H9 (cell line): Measurements from ENCODE around the gene HMX1. TPM values are rescaled to one million over a fixed set of nuclear protein-coding genes. Genes with fewer than 3 reads are reported as not detected.

Experiments used
- DNase-seq: peaks from one replicate; pipeline ENCODE4 v3.0.0-alpha.2; 2017
- H2AFZ ChIP-seq: one replicate; pipeline ENCODE4 v1.6.1; 2013; ENCODE audit warnings: mild to moderate bottlenecking, low read length, control low read depth, moderate library complexity
- H2AK5ac ChIP-seq: 2 replicates; pipeline ENCODE4 v1.6.1; 2013; ENCODE audit warnings: low read length, control low read depth, mixed read lengths; ENCODE audit not compliant: insufficient read length
- H2BK120ac ChIP-seq: one replicate; pipeline ENCODE4 v1.6.1; 2013; ENCODE audit warnings: low read depth, mild to moderate bottlenecking, low read length, control low read depth, inconsistent platforms; ENCODE audit not compliant: poor library complexity, severe bottlenecking
- H2BK12ac ChIP-seq: 2 replicates; pipeline ENCODE4 v1.6.1; 2013; ENCODE audit warnings: low read length, control low read depth, mixed read lengths, low read depth; ENCODE audit not compliant: insufficient read length
- H2BK15ac ChIP-seq: 2 replicates; pipeline ENCODE4 v1.6.1; 2013; ENCODE audit warnings: low read depth, low read length, control low read depth
- H2BK20ac ChIP-seq: one replicate; pipeline ENCODE4 v1.6.1; 2013; ENCODE audit warnings: low read depth, mild to moderate bottlenecking, low read length, control low read depth, inconsistent platforms; ENCODE audit not compliant: poor library complexity, severe bottlenecking
- H2BK5ac ChIP-seq: 2 replicates; pipeline ENCODE4 v1.6.1; 2013; ENCODE audit warnings: low read length, control low read depth, mixed read lengths; ENCODE audit not compliant: insufficient read length
- H3K14ac ChIP-seq: 2 replicates; pipeline ENCODE4 v1.6.1; 2013; ENCODE audit warnings: low read length, control low read depth; ENCODE audit not compliant: insufficient read depth
- H3K18ac ChIP-seq: 2 replicates; pipeline ENCODE4 v1.6.1; 2013; ENCODE audit warnings: low read depth, mild to moderate bottlenecking, mixed read lengths, low read length, control low read depth; ENCODE audit not compliant: insufficient read length
- H3K23ac ChIP-seq: 2 replicates; pipeline ENCODE4 v1.6.1; 2013; ENCODE audit warnings: low read length, control low read depth, mixed read lengths, low read depth; ENCODE audit not compliant: insufficient read length
- H3K23me2 ChIP-seq: 2 replicates; pipeline ENCODE4 v1.6.1; 2013; ENCODE audit warnings: low read depth, mild to moderate bottlenecking, mixed read lengths, low read length, control low read depth; ENCODE audit not compliant: insufficient read length, poor library complexity, severe bottlenecking
- H3K27ac ChIP-seq: 2 replicates; pipeline ENCODE4 v1.5.1; 2013; ENCODE audit warnings: low read length, control low read depth, mixed read lengths, low read depth; ENCODE audit not compliant: insufficient read length
- H3K27me3 ChIP-seq: 2 replicates; pipeline ENCODE4 v1.6.1; 2013; ENCODE audit warnings: low read length, control low read depth, inconsistent platforms; ENCODE audit not compliant: insufficient read depth
- H3K4ac ChIP-seq: 2 replicates; pipeline ENCODE4 v1.6.1; 2013; ENCODE audit warnings: low read depth, mild to moderate bottlenecking, control low read depth, inconsistent platforms, low read length, moderate library complexity
- H3K4me1 ChIP-seq: 2 replicates; pipeline ENCODE4 v1.6.1; 2013; ENCODE audit warnings: low read length, control low read depth, inconsistent platforms; ENCODE audit not compliant: insufficient read depth
- H3K4me2 ChIP-seq: 2 replicates; pipeline ENCODE4 v1.6.1; 2013; ENCODE audit warnings: low read length, control low read depth, mixed read lengths; ENCODE audit not compliant: insufficient read length, insufficient read depth
- H3K56ac ChIP-seq: 2 replicates; pipeline ENCODE4 v1.6.1; 2013; ENCODE audit warnings: low read depth, mild to moderate bottlenecking, mixed read lengths, low read length, control low read depth; ENCODE audit not compliant: insufficient read length
- H3K79me1 ChIP-seq: 2 replicates; pipeline ENCODE4 v1.6.1; 2013; ENCODE audit warnings: low read depth, mild to moderate bottlenecking, moderate library complexity, low read length, control low read depth, inconsistent platforms; ENCODE audit not compliant: insufficient read depth, poor library complexity, severe bottlenecking
- H3K79me2 ChIP-seq: 2 replicates; pipeline ENCODE4 v1.6.1; 2013; ENCODE audit warnings: low read length, control low read depth, inconsistent platforms; ENCODE audit not compliant: insufficient read depth
- H3K9ac ChIP-seq: 2 replicates; pipeline ENCODE4 v1.6.1; 2013; ENCODE audit warnings: low read length, control low read depth, mixed read lengths; ENCODE audit not compliant: insufficient read length; ENCODE audit errors: extremely low read depth
- H3K9me3 ChIP-seq: one replicate; pipeline ENCODE4 v1.6.1; 2013; ENCODE audit warnings: low read depth, low read length, inconsistent platforms; ENCODE audit not compliant: control insufficient read depth
- H3T11ph ChIP-seq: one replicate; pipeline ENCODE4 v1.6.1; 2013; ENCODE audit warnings: mild to moderate bottlenecking, low read length, control low read depth, inconsistent platforms
- H4K20me1 ChIP-seq: one replicate; pipeline ENCODE4 v1.6.1; 2013; ENCODE audit not compliant: control insufficient read depth, insufficient read length, insufficient read depth
- H4K5ac ChIP-seq: 2 replicates; pipeline ENCODE4 v1.6.1; 2013; ENCODE audit warnings: low read depth, mild to moderate bottlenecking, mixed read lengths, low read length, control low read depth; ENCODE audit not compliant: insufficient read length
- H4K8ac ChIP-seq: replicated peaks from 2 replicates; pipeline ENCODE4 v1.6.1; 2013; ENCODE audit warnings: low read length, control low read depth, mixed read lengths, low read depth; ENCODE audit not compliant: insufficient read length
- H4K91ac ChIP-seq: 2 replicates; pipeline ENCODE4 v1.6.1; 2013; ENCODE audit warnings: low read depth, mild to moderate bottlenecking, moderate library complexity, mixed read lengths, low read length, control low read depth; ENCODE audit not compliant: insufficient read length
- H3K27ac Mint-ChIP-seq, 3 experiments: 2 replicates in 2 of 3; 3 replicates in 1 of 3; pipeline ENCODE4 v1.8.0; 2020 to 2021; ENCODE audit warnings: mixed read lengths in 3 of 3, mild to moderate bottlenecking in 1 of 3, moderate library complexity in 1 of 3
- H3K27me3 Mint-ChIP-seq: 2 replicates; pipeline ENCODE4 v1.8.0; 2021; ENCODE audit warnings: low read depth, mild to moderate bottlenecking, moderate library complexity, mixed read lengths
- H3K36me3 Mint-ChIP-seq, 3 experiments: 2 replicates in 2 of 3; 3 replicates in 1 of 3; pipeline ENCODE4 v1.8.0; 2020 to 2021; ENCODE audit warnings: low read depth in 3 of 3, mixed read lengths in 3 of 3; ENCODE audit not compliant: insufficient read depth in 1 of 3
- H3K4me1 Mint-ChIP-seq, 2 experiments: 2 replicates each; pipeline ENCODE4 v1.8.0; 2020; ENCODE audit warnings: mixed read lengths in 2 of 2
- H3K4me3 Mint-ChIP-seq, 2 experiments: 2 replicates in 1 of 2; 3 replicates in 1 of 2; pipeline ENCODE4 v1.8.0; 2020 to 2021; ENCODE audit warnings: mild to moderate bottlenecking in 2 of 2, mixed read lengths in 2 of 2, moderate library complexity in 1 of 2
- H3K9me3 Mint-ChIP-seq, 2 experiments: 2 replicates in 1 of 2; 3 replicates in 1 of 2; pipeline ENCODE4 v1.8.0; 2020; ENCODE audit warnings: mild to moderate bottlenecking in 2 of 2, mixed read lengths in 2 of 2, moderate library complexity in 1 of 2
- WGBS: extraction: QIAGEN DNeasy Blood & Tissue Kit; methylation state at CpG from one replicate; pipeline ENCODE4 v1.1.7; 2013; ENCODE audit warnings: missing lambda C conversion rate, low lambda C conversion rate, mixed read lengths; ENCODE audit not compliant: insufficient read length; ENCODE audit errors: extremely low coverage; 5-methylcytosine and 5-hydroxymethylcytosine counted together
- total RNA-seq: library from RNA; stranded (reverse); gene quantifications from 2 replicates; pipeline ENCODE4 v1.2.1, GENCODE V29; 2021
- TF ChIP-seq, protein P1 (sequence below): fragments of 200-600 bp; sonication (generic); conservative IDR thresholded peaks from 3 replicates; pipeline ENCODE4 v1.8.0; 2021; ENCODE audit warnings: antibody characterized with exemption, mild to moderate bottlenecking

Gene HMX1
- total RNA-seq, 1 experiment from 2014 or later = 0.26 TPM

GRCh38 chr4:8849266-8850073 is 22.2 kb downstream of the HMX1 start:
- Histone ChIP-seq H3K27me3 (peaks cover 7% of the 10 kb centered on the region; the same call in 1 of the 2 replicates), H3K14ac (no peak overlapping the region), H3K56ac (no peak overlapping the region), H2AK5ac (no peak overlapping the region), H2BK120ac (no peak overlapping the region), H3K9me3 (no peaks in the 10 kb centered on the region), H3K4me2 (no peak overlapping the region), H2AFZ (no peak overlapping the region), H4K5ac (no peak overlapping the region), H3K23me2 (no peaks in the 10 kb centered on the region), H3K18ac (no peak overlapping the region), H4K8ac (no peak overlapping the region), H3K23ac (no peak overlapping the region), H2BK5ac (no peak overlapping the region), H2BK20ac (no peak overlapping the region), H3T11ph (no peak overlapping the region), H3K79me2 (no peaks in the 10 kb centered on the region), H3K9ac (no peak overlapping the region), H2BK15ac (no peak overlapping the region), H3K79me1 (no peaks in the 10 kb centered on the region), H4K20me1 (no peaks in the 10 kb centered on the region), H3K4me1 (no peaks in the 10 kb centered on the region), H2BK12ac (no peak overlapping the region), H4K91ac (no peak overlapping the region), H3K4ac (no peak overlapping the region), H3K27ac (no peak overlapping the region)
- H3K36me3 Mint-ChIP-seq = no peaks in the 10 kb centered on the region
- H3K27ac Mint-ChIP-seq = no peak overlapping the region
- no peak overlapping the region for H3K4me3 Mint-ChIP-seq
- H3K9me3 Mint-ChIP-seq = peaks cover 0 to 4% of the 10 kb centered on the region in 2 experiments; a peak in 1 of 5 replicates
- WGBS = no CpG with 5 or more reads among the region's 18 CpGs
- peaks cover 2 to 12% of the 10 kb centered on the region in 2 experiments for H3K4me1 Mint-ChIP-seq
- DNase-seq = peak; percentile 15
- peaks cover 76% of the 10 kb centered on the region for H3K27me3 Mint-ChIP-seq
- TF ChIP-seq, protein P1, sequence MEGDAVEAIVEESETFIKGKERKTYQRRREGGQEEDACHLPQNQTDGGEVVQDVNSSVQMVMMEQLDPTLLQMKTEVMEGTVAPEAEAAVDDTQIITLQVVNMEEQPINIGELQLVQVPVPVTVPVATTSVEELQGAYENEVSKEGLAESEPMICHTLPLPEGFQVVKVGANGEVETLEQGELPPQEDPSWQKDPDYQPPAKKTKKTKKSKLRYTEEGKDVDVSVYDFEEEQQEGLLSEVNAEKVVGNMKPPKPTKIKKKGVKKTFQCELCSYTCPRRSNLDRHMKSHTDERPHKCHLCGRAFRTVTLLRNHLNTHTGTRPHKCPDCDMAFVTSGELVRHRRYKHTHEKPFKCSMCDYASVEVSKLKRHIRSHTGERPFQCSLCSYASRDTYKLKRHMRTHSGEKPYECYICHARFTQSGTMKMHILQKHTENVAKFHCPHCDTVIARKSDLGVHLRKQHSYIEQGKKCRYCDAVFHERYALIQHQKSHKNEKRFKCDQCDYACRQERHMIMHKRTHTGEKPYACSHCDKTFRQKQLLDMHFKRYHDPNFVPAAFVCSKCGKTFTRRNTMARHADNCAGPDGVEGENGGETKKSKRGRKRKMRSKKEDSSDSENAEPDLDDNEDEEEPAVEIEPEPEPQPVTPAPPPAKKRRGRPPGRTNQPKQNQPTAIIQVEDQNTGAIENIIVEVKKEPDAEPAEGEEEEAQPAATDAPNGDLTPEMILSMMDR = no peak
